Activated CD4-positive, CD25-positive, alpha-beta regulatory T cell (primary cell): Measurements from ENCODE around the gene PASD1.
A peak's percentile ranks its signal among the peaks of the same experiment; 100 is the strongest.
"Not testable (repeated sequence)": the region's sequence is repeated elsewhere in the genome, so short reads cannot be mapped to it uniquely, and the experiment has no call there.

ENCODE experiments used
- DNase-seq, 4 experiments: peaks; one replicate each; lab custom pipeline; 2025; lab: John Stamatoyannopoulos, UW

PASD1 gene

GRCh38 chrX:151624677-151625076 lies 61.2 kb downstream of the PASD1 start:
- no peak for DNase-seq

GRCh38 chrX:151631822-151632221 lies 68.3 kb downstream of the PASD1 start:
- DNase-seq: no peak

- no peak for DNase-seq
These were observed 69.7 kb downstream of the PASD1 start for GRCh38 chrX:151633157-151633556.

GRCh38 chrX:151634937-151635336 lies 71.5 kb downstream of the PASD1 start:
- DNase-seq: no peak

- no peak for DNase-seq
These were observed 78.1 kb downstream of the PASD1 start for GRCh38 chrX:151641564-151641963.

- no peak for DNase-seq
These were observed 111.8 kb downstream of the PASD1 start for GRCh38 chrX:151675121-151675746.

GRCh38 chrX:151676196-151676595 lies 112.7 kb downstream of the PASD1 start:
- DNase-seq: no peak

GRCh38 chrX:151679798-151680402 lies 116.4 kb downstream of the PASD1 start:
- DNase-seq: no peak

- DNase-seq: peak in 3 of 4 experiments; percentile 5 to 42 (median 10)
These were observed 117.3 kb downstream of the PASD1 start for GRCh38 chrX:151680805-151681204.

- no peak for DNase-seq
These were observed 124.2 kb downstream of the PASD1 start for GRCh38 chrX:151687635-151688034.

- no peak for DNase-seq
These were observed 125.2 kb downstream of the PASD1 start for GRCh38 chrX:151688695-151689094.

GRCh38 chrX:151692825-151693224 lies 129.3 kb downstream of the PASD1 start:
- DNase-seq: no peak

GRCh38 chrX:151694121-151694520 lies 130.6 kb downstream of the PASD1 start:
- no peak for DNase-seq

- DNase-seq: no peak
These were observed 131.4 kb downstream of the PASD1 start, which contains the start of gene PRRG3 for GRCh38 chrX:151694661-151695582. Gene PRRG3 (plus strand): TSS chrX:151695458. CDS start chrX:151698815, 3,357 bp downstream.

GRCh38 chrX:151695583-151696340 lies 132.3 kb downstream of the PASD1 start:
- no peak for DNase-seq

- DNase-seq: not testable (repeated sequence)
These were observed 133.6 kb downstream of the PASD1 start for GRCh38 chrX:151697082-151697481.

GRCh38 chrX:151697522-151697921 lies 134.0 kb downstream of the PASD1 start:
- no peak for DNase-seq

GRCh38 chrX:151698485-151698884 lies 135.0 kb downstream of the PASD1 start:
- DNase-seq: no peak

GRCh38 chrX:151699746-151700145 lies 136.3 kb downstream of the PASD1 start:
- DNase-seq: no peak

- no peak for DNase-seq
These were observed 137.1 kb downstream of the PASD1 start for GRCh38 chrX:151700581-151700980.

GRCh38 chrX:151701071-151701470 lies 137.6 kb downstream of the PASD1 start:
- DNase-seq: no peak

GRCh38 chrX:151701531-151701930 lies 138.1 kb downstream of the PASD1 start:
- DNase-seq: no peak
